Panc1 (cell line): ENCODE results near the gene NET1. TPM values are rescaled to one million over a fixed set of nuclear protein-coding genes. Genes with fewer than 3 reads are reported as not detected.

Experiments used
- ATAC-seq: fragments of 200-7000 bp; cut with Tn5 transposase; 2 replicates; pipeline ENCODE4 v1.9.1; 2020; ENCODE audit warnings: mild to moderate bottlenecking, moderate library complexity
- BruUV-seq: library from RNA; stranded (reverse); fragments of 400-500 nt; replicated peaks from 2 replicates; lab custom pipeline; 2021; lab: Mats Ljungman, UMichigan
- CTCF ChIA-PET: fragments of 300-600 bp; sonication (Branson Sonifier 250); formaldehyde crosslinking; loops from one replicate; lab custom pipeline; 2022; ENCODE audit warnings: antibody characterized with exemption; lab: Charles Lee
- POLR2A ChIA-PET: fragments of 300-600 bp; sonication (Branson Sonifier 250); formaldehyde crosslinking; loops from one replicate; lab custom pipeline; 2022; ENCODE audit warnings: antibody characterized with exemption; lab: Charles Lee
- DNase-seq: peaks from one replicate; pipeline ENCODE4 v3.0.0-alpha.2; 2010; ENCODE audit warnings: low read depth, low spot score
- H3K27ac ChIP-seq: 2 replicates; pipeline ENCODE4 v1.5.1; 2011; ENCODE audit warnings: mild to moderate bottlenecking, low read length, inconsistent platforms
- H3K27me3 ChIP-seq: fragments of 200-500 bp; sonication (Bioruptor generic); 2 replicates; pipeline ENCODE4 v1.6.0; 2014; ENCODE audit warnings: low read length, inconsistent platforms; ENCODE audit not compliant: control insufficient read depth, insufficient read depth
- H3K36me3 ChIP-seq: fragments of 200-500 bp; sonication (Bioruptor generic); 2 replicates; pipeline ENCODE4 v1.5.1; 2014; ENCODE audit warnings: inconsistent platforms, mild to moderate bottlenecking, low read length, moderate library complexity; ENCODE audit not compliant: control insufficient read depth, insufficient read depth
- H3K4me1 ChIP-seq: 2 replicates; pipeline ENCODE4 v1.5.1; 2011; ENCODE audit warnings: inconsistent platforms, mild to moderate bottlenecking, low read length, moderate library complexity; ENCODE audit not compliant: control insufficient read depth, insufficient read depth
- H3K4me3 ChIP-seq, 2 experiments: 2 replicates each; pipeline ENCODE4 v1.5.1; 2011 to 2012; ENCODE audit warnings: low read depth in 2 of 2, low read length in 2 of 2, mild to moderate bottlenecking in 2 of 2, inconsistent platforms in 1 of 2, moderate library complexity in 1 of 2
- H3K9me3 ChIP-seq: fragments of 200-500 bp; sonication (Bioruptor generic); 2 replicates; pipeline ENCODE4 v1.5.1; 2014; ENCODE audit warnings: low read depth, mild to moderate bottlenecking, inconsistent platforms, low read length, moderate library complexity; ENCODE audit not compliant: control insufficient read depth, insufficient read depth
- CTCF ChIP-seq: fragments of 450-650 bp; IDR thresholded peaks from 2 replicates; pipeline ENCODE4 v1.5.1; 2017; ENCODE audit warnings: mild to moderate bottlenecking
- POLR2AphosphoS5 ChIP-seq: IDR thresholded peaks from 2 replicates; pipeline ENCODE4 v1.6.1; 2012; ENCODE audit warnings: mild to moderate bottlenecking, low read depth, low read length, moderate library complexity
- REST ChIP-seq, 2 experiments: IDR thresholded peaks; 2 replicates each; pipeline ENCODE4 v1.6.1; 2011 to 2012; ENCODE audit warnings: low read depth in 2 of 2, control low read depth in 1 of 2, low read length in 1 of 2, mild to moderate bottlenecking in 1 of 2, moderate library complexity in 1 of 2; ENCODE audit not compliant: insufficient read depth in 1 of 2
- SIN3A ChIP-seq: IDR thresholded peaks from 2 replicates; pipeline ENCODE4 v1.6.1; 2012; ENCODE audit warnings: low read depth, mild to moderate bottlenecking, low read length, moderate library complexity, borderline replicate concordance; ENCODE audit not compliant: insufficient read depth
- TCF7L2 ChIP-seq: IDR thresholded peaks from 2 replicates; pipeline ENCODE4 v1.6.1; 2011; ENCODE audit warnings: mild to moderate bottlenecking, low read depth, low read length, inconsistent platforms
- in situ Hi-C: cut with HindIII; loops from 2 replicates; pipeline ENCODE4 v1.10.0; 2016; ENCODE audit warnings: low sequenced_read_pairs, low pct_unique_long_range_greater_than_20kb
- intact Hi-C: fragments of 100-400 bp; cut with micrococcal nuclease; formaldehyde crosslinking; loops from one replicate; pipeline ENCODE4 v1.10.0; 2022; ENCODE audit not compliant: unreplicated experiment
- total RNA-seq: library from RNA; stranded (reverse); gene quantifications from one replicate; pipeline ENCODE4 v1.2.1, GENCODE V29; 2021; ENCODE audit not compliant: unreplicated experiment

The NET1 gene
- total RNA-seq, 1 experiment from 2014 or later: 28.6 TPM

- Histone ChIP-seq H3K36me3 (no peaks in the 10 kb centered on the region), H3K27ac (peak overlapping the region; percentile 56), H3K27me3 (no peaks in the 10 kb centered on the region), H3K9me3 (peaks cover 4% of the 10 kb centered on the region; the same call in 1 of the 2 replicates), H3K4me1 (no peaks in the 10 kb centered on the region; the same call in 1 of the 2 replicates), H3K4me3 (peak overlapping the region; percentile 60 to 71)
- no TSS peak for BruUV-seq
- ChIA-PET CTCF (no interaction called here), POLR2A (no interaction called here)
- DNase-seq (no peak), ATAC-seq (no peak)
- no peak for TF ChIP-seq SIN3A
- no peak for TF ChIP-seq POLR2AphosphoS5
- TF ChIP-seq TCF7L2: no peak
- TF ChIP-seq CTCF: no peak
- TF ChIP-seq REST (IDR thresholded peaks at IDR 0.05; ENCODE audit: insufficient read depth in 1 of 2, low read depth in 2 of 2, low read length in 1 of 2): no peak
- intact Hi-C loops (no loop called here), in situ Hi-C loops (no loop called here)
Observed at GRCh38 chr10:5411941-5412276, 448 bp upstream of the NET1 start.

GRCh38 chr10:5413012-5413938 lies 918 bp downstream of the NET1 start:
- in situ Hi-C loops (no loop called here), intact Hi-C loops (no loop called here)
- Histone ChIP-seq H3K27ac (peak overlapping the region; percentile 78), H3K9me3 (peaks cover 9% of the 10 kb centered on the region; the same call in 1 of the 2 replicates), H3K4me1 (no peaks in the 10 kb centered on the region; the same call in 1 of the 2 replicates), H3K27me3 (no peaks in the 10 kb centered on the region), H3K36me3 (no peaks in the 10 kb centered on the region), H3K4me3 (peak overlapping the region; percentile 71 to 82)
- ChIA-PET POLR2A (no interaction called here), CTCF (interaction anchor here (0.6 kb wide), 1 partner anchor 660 kb away, joined by 3 read pairs; no protein-coding TSS in a partner anchor)
- TF ChIP-seq SIN3A (no peak), REST (IDR thresholded peaks at IDR 0.05; ENCODE audit: insufficient read depth in 1 of 2, low read depth in 2 of 2, low read length in 1 of 2) (no peak), CTCF (no peak), TCF7L2 (no peak), POLR2AphosphoS5 (no peak)
- BruUV-seq: no TSS peak
- ATAC-seq: peak; percentile 45
- DNase-seq: no peak
